Measurements from ENCODE around the gene MTMR4.
A peak's percentile ranks its signal among the peaks of the same experiment; 100 is the strongest.
"Not testable (repeated sequence)": the region's sequence is repeated elsewhere in the genome, so short reads cannot be mapped to it uniquely, and the experiment has no call there.

Gene MTMR4

DNA sequence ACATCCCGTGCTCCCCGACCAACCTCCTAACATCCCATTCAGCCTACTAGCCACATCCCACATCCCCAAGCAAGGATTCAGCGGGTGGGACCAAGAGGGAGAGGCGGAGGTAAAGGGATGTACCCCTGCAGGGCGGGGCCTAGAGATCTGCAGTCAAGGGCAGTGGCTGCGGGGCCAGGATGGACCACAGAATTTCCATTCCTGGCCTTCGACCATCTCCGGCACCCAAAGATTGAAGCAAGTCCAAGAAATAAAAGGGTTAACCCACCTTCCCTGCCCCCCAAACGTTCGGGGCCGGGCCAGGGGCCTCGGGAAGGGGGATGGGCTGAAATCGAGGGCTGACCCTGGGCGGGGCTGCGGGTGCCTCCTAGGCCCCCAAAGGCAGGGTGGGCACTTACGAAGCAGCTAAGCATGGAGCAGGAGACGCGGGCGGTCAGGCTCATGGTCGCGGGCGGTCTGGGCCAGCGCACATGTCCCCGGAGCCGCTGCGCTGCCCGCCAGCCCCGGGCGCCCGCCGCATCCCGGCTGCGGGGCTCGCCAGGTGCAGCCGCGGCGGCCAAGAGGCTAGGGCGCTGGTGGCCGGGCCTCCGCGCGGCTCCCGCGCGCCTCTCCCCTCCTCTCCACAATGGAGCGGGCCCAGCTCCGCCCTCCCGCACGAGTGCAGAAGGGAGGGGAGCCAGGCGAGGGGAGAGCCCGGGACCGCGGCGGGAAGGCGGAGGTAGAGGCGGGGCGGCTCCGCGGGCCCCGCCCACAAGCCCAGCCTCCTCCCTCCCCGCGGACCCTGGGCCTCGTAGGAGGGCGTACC is at the start of gene MTMR4:
MTMR4 (minus strand) TSS at position 674 of the 805 bp plus-strand sequence; CDS start at position 443, 231 bp downstream.
- peak; percentile 72 for DNase-seq

DNA sequence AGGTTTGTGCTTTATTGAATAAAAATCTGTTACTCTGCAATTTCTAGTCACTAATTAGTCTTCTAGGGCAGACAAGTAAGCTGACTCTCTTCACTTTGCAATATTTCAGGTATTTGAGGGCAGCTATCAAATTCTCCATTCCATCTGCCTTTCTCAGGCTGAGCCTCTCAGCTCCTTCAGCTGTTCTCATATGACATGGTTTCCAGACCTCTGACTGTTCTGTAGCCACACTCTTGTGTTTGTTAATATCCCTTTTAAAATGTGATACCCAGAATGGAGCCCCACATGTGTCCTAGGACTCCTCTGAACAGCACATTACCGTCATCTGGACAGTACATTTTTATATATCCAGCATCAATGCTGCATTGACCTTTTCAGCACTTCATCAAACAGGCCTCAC is 46.1 kb upstream of the MTMR4 start:
- DNase-seq = no peak

DNA sequence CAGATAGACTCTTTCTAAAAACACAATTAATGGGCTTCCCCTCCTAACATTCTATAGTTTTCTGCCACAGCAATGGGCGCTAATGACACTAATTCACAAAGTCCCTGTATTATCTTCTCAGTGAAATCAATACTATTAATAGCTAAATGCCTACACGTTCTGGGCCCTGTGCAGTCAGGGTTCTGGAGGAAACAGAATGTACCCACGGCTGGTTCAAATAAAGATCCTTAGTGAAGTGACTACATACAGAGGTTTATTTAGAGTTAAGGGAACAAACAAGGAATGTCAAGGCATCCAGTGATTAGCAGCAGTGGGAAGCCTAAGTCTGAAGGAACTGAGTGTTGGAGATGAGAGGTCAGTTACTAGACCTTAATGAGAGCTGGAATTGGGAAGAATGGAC is 43.5 kb upstream of the MTMR4 start:
- DNase-seq = no peak

DNA sequence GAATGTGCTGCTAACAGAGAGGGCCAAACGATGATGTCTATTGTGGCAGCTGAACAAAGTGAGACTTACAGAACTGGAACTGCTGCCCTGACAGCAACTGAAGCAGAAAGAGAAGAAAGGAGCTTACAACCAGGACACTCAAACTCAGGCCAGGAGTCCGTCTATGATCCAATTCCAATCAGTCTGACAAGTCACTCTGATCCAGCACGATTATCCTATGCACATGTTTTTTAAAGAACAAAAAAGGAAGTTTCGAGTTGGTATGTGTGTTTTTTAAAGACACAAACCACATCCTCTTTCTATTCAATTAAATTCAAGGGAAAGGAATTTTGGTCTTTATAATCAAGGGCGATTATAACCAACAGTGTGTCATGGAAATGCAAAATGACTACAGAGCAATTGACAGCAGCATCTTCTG is 42.4 kb upstream of the MTMR4 start:
- no peak for DNase-seq

DNA sequence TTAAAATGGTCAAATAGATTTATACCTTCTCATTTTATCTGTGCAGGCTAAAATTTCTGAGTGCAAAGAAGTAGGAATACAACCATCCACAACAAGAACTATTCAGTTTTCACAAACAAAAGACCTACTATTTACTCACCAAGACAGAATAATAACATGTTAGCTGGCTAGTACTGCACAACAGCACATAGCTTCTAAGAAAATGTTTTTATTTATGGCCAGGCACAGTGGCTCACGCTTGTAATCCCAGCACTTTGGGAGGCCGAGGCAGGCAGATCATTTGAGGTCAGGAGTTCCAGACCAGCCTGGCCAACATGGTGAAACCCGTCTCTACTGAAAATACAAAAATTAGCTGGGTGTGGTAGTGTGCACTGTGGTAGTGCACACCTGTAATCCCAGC is 40.7 kb upstream of the MTMR4 start:
- DNase-seq = not testable (repeated sequence)

DNA sequence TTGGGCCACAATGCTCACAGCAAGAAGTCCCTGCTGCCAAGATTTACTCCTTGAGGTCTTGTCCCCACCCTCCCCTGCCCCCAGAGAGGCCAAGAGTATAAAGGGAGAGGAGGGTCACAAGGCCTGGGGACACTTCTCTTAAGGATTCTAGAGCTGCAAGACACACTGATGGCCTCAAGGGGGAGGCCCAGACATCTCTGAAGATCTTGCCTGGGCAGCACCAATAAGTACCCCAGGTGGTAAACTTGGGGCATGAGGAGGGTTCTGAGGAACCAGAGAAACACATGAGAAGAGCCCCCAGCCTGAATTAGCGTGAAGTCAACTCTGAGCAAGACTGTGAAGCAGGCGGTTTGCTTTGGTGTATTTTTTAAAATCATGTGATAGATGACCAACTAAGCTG is 26.8 kb upstream of the MTMR4 start:
- no peak for DNase-seq

DNA sequence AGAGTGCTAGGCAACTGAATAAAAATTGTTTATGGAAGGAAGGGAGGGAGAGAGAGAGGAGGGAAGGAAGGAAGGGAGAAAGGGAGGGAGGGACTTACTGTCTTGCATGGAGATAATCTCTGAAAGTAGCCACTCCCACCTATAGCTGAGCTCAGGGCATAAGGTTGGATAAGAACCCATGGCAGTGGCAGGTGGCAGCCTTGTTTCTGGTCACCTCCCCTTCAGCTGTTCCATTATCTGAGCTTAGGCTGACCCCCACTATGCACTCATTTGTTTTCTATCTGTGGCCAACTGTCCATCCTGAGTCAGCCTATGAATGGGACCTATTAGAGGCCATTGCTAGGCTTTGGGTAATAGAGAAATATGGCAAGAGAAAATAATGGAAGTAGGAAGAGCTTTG is 25.3 kb upstream of the MTMR4 start:
- no peak for DNase-seq

DNA sequence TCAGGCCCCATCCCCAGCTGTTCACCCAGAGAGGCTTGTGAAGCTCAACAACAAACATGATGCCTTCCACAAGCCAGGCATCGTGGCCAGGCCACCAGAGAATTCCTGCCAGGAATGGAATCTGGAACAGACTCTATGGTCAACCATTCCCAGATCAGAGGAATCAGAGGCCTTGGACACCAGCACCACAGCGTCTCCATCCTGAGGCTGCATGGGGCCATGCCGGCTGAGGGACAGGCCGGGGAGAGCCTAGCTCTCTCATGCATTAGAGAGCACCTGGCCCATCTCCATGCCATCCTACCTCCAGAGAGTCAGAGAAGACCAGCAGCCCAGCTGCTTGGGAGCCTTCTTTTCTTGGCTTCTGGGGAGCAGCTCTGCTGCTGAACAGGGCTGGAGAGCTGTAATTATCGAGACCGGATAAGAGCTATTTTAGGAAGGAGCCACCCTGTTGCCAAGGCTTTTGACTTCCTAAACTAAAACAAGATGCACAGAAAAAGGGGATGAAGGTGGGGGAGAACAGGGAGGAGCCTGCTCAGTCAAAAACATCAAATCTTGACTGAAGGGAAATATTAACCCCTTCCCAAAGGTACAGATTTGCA is 24.5 kb upstream of the MTMR4 start:
- DNase-seq = no peak

DNA sequence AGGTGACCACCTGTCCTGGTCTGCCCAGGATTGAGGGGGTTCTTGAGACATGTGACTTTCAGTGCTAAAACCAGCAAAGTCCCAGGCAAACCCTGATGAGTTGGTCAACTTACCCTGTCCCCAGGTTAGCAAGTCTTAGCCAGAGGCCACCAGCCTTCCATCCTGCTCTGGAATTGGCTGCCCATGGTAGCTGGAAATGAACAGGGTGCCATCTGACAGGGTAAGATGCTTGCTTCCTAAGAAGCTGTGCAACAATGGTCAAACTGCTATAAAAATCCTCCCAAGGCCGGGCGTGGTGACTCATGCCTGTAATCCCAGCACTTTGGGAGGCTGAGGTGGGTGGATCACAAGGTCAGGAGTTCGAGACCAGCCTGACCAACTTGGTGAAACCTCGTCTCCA is 22.8 kb upstream of the MTMR4 start:
- no peak for DNase-seq

DNA sequence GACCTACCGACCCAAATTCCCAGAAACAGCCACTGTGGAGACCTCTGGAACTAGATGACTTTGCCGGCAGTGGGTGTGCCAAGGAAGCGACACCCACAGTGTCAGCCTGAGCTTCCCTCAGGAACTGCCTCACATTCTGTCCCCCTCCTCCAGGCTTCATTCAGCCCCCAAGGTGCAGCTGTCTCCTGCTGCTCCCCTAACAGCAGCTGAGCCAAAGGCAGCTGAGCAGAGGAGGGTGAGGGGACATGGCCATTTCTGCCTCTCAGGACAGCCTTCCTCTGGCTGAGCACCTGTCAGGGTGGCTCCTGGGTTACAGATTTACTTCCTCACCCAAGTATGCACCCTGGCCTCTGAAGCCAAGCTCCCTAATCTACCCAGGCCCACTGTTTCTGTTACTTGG is 22.1 kb upstream of the MTMR4 start:
- DNase-seq = no peak

DNA sequence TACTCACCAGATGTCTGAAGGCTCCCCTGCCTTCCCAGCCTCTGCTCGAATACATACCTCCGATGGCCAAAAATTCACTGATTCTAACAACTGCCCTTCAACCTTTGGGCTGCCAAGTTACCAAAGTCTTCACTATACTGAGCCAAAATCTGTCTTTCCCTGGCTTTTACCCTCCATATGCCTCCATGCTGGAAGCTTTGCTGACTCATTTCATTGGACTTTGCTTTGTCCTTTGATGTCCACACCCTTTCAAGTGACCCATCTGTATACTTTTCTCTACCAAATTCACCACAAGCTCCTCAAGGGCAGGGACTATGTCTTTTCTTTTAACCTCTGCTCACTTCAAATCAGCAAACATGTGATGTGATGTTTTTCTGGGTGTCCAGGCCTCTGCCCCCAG is 21.0 kb upstream of the MTMR4 start:
- DNase-seq = no peak

DNA sequence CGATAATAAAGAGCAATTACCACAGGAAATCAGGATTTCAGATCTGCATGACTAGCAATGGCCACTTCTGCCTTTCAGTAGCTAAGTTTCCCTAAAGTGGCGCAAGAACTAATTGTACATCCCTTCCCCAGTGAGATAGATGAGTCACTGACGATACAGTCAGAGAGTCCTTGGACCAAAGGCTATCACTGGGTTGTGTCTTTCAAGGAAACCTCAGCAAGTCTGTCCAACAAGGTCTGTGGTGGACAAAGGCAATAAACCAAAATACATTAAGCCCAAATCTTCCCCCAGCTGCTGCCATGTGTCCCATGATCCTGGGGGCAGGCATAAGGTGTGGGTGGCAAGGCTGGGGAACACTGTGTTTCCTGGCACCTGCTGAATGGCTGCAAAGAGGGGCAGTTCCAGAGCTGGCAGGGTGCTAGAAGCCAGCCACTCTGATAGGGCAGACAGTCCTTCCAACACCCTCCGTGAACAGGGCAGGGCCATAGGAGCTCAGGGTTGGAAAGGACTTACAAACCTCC is 20.5 kb upstream of the MTMR4 start:
- no peak for DNase-seq

DNA sequence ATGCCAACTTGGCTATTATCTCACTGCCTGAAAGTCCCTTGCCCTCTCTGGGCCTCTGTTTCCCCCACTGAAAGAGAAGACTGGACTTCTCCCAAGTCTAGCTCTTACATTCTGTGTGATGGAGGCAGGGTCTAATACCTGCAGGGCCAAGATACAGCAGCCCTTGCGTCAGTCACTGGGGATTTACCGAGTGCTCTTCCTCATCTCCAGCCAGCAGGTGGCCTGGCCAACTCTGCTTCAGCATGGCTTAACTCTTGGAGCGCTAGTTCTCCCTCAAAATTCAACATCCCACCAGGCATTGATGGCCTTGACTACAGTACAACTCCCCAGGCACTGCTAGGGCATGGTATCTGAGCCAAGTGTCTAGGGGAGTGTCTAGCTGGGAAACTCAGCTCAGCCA is 19.9 kb upstream of the MTMR4 start:
- DNase-seq = no peak

DNA sequence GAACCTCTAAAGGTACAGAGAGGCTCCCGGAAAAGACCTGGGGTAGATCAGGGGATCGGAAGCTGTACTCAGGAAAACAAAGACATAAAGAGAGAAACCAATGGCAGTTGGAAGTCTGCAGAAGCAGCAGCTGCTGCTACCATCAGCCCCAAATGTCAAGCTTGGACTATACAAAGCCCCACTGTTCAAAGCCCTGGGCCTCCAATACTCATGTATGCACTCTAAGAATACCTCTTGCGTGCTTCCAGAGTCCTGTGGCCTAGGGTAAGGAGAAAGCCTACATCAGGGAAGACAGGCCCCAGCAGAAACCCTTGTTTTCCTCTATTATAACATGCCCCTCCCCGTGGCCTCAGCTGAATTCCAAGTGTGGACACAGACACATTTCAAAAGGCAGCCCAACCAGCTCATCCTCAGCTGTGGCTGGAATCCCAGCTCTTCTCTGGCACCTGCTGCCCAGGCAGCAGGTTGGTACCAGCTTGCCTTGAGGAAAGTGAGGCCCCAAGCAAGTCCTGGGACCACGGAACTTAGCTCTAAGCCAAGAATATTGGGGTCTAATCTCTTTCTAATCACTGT is 19.3 kb upstream of the MTMR4 start:
- DNase-seq = no peak

DNA sequence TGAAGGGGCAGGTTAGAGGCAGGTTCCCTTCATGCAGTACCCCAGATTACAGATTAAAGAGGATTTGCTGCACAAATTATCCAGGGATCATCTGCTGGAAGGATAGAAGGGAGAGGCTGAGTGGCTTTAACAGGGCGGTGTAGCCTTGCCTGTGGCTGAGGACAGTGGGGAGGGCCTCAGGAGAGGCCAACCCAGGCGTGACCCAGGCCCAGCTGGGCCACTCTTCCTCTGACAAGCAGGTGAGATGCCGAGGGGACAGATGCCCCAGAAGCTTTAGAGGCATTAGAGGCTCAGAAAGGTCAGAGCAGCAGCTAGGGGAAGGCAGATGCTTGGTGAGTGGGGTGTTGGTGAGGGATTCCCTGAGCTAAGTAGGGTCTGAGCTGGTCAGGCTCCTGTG is 18.1 kb upstream of the MTMR4 start:
- no peak for DNase-seq

DNA sequence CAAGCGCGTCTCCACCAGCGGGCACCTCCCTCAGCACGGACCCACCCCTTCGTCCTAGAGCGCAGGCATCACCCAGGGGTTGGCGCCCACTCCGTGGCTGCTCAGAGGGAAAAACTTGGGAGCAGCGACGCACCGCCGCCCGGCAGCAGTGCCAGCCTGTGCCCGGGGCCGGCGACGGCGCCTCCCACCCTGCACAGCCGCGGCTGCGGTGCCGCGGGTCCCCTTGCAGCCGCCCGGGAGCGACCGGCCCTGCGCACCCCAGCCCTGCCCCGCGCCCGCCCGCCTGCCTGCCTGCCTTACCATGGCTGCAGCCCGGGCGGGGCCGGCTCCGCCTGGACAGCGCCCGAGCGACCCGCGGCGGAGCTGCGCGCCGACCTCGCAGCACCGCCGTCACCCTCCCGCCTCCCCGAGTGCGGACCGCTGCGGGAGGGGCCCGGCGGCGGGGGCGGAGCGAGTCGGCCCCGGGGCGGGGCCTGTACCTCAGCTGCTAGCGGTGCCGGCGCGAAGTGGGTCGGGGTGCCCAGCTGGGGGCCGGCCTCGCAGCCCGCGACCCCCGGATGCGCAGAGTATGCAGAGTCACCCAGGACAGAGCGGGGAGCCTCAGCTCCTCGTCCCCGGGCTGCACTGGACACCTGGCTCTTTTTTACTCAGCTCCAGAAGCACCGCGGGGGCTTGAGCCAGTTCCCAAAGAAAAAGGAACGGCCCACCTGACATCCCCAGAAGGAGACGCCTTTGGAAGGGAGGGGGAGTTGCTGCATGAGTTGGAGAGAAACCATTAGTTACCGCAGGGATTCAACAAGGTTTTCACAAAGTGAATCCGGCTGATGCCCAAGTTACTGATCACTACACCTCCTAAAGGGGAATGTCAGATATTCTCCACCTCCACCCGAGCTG is 17.5 kb upstream of the MTMR4 start:
- DNase-seq = no peak

DNA sequence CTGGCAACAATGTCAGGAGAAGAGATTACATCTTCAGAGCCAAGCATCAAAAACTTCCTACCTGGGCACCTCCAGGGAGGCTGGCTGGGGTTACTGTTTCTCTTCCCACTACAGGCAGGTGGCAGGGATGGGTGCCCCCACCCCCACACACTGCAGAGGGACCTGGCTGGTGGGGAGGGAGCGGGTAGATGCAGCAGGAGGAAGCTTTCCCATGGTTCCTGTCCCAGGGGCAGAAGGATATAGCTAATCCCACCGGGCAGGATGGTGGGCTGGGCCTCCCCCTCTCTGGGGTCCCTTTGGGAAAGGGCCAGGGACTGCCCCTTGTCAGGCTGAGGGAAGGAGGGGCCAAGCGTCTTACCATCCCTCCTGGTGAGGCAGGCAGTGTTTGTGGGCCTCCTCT is 16.7 kb upstream of the MTMR4 start:
- DNase-seq = no peak

DNA sequence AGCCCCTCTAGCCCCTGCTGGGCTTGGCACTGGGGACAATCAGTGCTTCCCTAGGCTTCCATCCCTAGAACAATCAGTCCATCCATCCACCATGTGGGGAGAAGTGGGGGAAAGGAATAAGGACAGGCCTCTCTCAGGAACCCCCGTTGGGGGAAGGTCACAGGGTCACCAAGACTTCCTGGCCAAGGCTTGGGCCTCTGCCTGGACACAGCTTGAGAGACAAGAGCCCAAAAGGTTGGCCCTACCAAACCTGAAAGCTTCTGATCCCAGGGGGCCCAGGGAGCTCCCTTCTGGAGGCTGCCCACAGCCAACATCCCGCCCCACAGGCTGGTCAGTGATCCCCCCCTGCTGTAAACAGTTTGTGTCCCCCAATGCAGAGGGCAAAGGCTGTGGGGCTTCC is 16.2 kb upstream of the MTMR4 start:
- no peak for DNase-seq

DNA sequence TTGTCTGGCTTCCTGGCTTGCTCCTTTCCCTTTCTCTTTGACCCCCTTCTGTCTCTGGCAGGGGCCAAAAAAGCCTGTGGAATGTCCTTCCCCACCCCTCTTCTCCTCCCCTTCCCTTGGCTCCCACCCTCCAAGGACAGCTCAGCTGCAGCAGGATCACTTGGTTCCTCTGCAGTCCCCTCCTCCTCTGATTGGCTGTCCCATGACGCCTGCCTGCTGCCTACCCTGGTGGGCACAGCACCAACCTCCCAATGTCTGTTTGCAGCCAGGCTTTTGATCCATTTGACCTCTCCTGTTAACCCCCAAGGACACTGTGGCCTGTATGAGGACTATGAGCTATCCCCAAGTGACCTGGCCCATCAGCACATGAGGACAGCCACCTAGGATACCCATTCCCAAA is 14.8 kb upstream of the MTMR4 start:
- no peak for DNase-seq

DNA sequence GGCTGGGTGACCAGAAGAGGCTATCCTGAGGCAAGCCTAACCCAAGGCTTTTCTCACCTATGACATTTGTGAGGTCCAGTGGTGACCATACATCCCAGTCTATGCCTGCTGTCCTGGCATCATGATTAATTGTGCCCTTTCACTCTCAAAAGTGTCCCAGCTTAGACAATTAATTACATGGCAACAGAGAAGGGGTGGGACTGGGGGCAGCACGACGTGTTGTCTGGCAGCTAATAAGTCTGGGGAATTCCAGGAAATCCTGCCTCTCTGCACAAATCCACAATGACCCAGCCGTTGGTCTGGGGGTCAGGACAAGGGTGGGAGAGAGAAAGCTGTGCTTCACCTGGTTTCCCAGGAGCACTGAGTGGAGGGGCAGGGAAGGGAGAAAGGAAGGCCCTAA is 14.0 kb upstream of the MTMR4 start:
- no peak for DNase-seq

DNA sequence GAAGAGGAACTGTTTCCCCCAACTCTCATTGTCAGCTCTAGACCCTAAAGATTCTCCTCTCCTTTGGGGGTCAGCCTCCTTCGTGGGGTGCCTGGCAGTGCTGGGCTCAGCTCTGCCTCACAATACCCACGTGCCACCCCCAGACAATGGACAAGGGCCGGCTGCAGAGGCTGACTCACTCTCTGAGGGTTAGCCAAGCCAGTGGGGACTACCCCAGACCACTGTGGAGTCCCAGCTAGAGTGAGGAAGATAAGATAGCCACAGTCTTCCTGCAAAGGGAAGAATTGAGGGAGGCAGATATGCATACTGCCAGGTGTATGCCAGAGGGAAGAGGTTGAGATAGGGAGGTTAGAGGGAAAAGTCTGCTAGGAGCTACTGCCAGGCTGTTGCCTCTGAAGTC is 13.5 kb upstream of the MTMR4 start:
- DNase-seq = no peak

DNA sequence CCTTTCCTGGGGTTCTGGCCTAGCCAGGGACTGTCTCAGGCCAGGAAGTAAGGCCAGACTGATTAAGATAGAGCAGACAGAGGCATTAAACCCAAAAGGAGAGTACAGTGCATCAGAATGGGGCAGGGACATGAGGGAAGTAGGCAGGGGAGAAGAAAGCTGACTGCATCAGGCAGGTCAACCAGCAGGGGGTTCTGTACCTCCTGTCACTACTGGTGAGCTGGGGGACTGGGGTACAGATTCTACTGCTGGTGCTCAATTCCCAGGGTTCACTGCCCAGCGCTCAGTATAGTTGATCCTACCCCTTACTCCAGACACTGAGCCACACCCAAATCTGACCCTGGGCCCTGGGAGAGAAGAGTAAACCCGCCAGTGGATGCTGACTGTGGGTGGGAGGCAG is 12.9 kb upstream of the MTMR4 start:
- DNase-seq = no peak

DNA sequence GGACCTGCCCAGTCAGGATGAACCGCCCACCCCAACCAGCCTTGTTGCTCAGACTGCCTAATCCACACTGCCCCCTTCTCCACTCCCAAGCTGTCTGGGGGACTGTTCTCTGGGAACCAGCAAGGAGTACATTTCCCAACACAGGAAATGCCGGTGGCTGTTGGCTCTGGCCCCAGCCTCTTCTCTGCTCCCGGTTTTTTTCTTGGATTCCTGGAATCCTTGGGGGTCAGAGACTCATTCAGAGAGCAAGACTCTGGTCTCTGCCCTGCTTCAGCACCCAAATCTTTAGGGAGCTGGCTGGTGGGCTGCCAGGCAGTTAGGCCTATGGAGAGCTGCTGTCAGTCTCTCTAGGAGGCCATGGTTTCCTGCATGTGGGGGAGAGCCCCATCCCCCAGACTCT is 10.8 kb upstream of the MTMR4 start:
- DNase-seq = no peak

Measured in NK-92 treated with Interleukin-12 subunit alpha and Interleukin-12 subunit beta, amount 100 ng/mL, for 24 hours (cell line).